WTC11 (cell line): ENCODE results near the gene CHMP1B.

Experiments used
- CTCF ChIP-seq: fragments of 200-600 bp; IDR thresholded peaks from 2 replicates; pipeline ENCODE4 v1.8.0; 2022; ENCODE audit warnings: antibody characterized with exemption
- ELF4 ChIP-seq: sonication (generic); formaldehyde crosslinking; IDR thresholded peaks from 2 replicates; pipeline ENCODE4 v1.8.1; 2022; ENCODE audit warnings: low read depth, mild to moderate bottlenecking, moderate library complexity, missing genetic modification reagents
- FOXP4 ChIP-seq: sonication (generic); formaldehyde crosslinking; IDR thresholded peaks from 2 replicates; pipeline ENCODE4 v1.8.0; 2022; ENCODE audit warnings: mild to moderate bottlenecking, missing genetic modification reagents
- HMGXB4 ChIP-seq: sonication (generic); formaldehyde crosslinking; IDR thresholded peaks from 2 replicates; pipeline ENCODE4 v1.8.1; 2023; ENCODE audit warnings: mild to moderate bottlenecking, moderate library complexity, missing genetic modification reagents
- MAX ChIP-seq: sonication (generic); formaldehyde crosslinking; IDR thresholded peaks from 2 replicates; pipeline ENCODE4 v1.8.0; 2022; ENCODE audit warnings: mild to moderate bottlenecking, missing genetic modification reagents
- MLX ChIP-seq: sonication (generic); formaldehyde crosslinking; IDR thresholded peaks from 2 replicates; pipeline ENCODE4 v1.8.1; 2023; ENCODE audit warnings: mild to moderate bottlenecking, missing genetic modification reagents, moderate library complexity
- NFYB ChIP-seq: sonication (generic); formaldehyde crosslinking; conservative IDR thresholded peaks from 2 replicates; pipeline ENCODE4 v1.8.0; 2022; ENCODE audit warnings: low read depth, missing genetic modification reagents
- SMAD3 ChIP-seq: sonication (generic); formaldehyde crosslinking; IDR thresholded peaks from 2 replicates; pipeline ENCODE4 v1.8.0; 2022; ENCODE audit warnings: missing genetic modification reagents, mild to moderate bottlenecking, borderline replicate concordance
- USF2 ChIP-seq: sonication (generic); formaldehyde crosslinking; IDR thresholded peaks from 2 replicates; pipeline ENCODE4 v1.8.1; 2023; ENCODE audit warnings: mild to moderate bottlenecking, missing genetic modification reagents, moderate library complexity
- ZNF121 ChIP-seq: sonication (generic); formaldehyde crosslinking; IDR thresholded peaks from 2 replicates; pipeline ENCODE4 v1.8.0; 2023; ENCODE audit warnings: missing genetic modification reagents

- TF ChIP-seq CTCF: no peak
- no peak for TF ChIP-seq MLX (CRISPR knock-in tag)
- TF ChIP-seq ZNF121 (CRISPR knock-in tag): no peak
- no peak for TF ChIP-seq HMGXB4 (CRISPR knock-in tag)
- TF ChIP-seq USF2 (CRISPR knock-in tag): no peak
- no peak for TF ChIP-seq SMAD3
- TF ChIP-seq MAX: no peak
- TF ChIP-seq ELF4 (CRISPR knock-in tag): no peak
- no peak for TF ChIP-seq FOXP4 (CRISPR knock-in tag)
- no peak for TF ChIP-seq NFYB (CRISPR knock-in tag)
These were observed 10.7 kb upstream of the CHMP1B start for GRCh38 chr18:11840493-11840892.
